Cardiac septum (tissue), 1 donor: ENCODE results near the gene DLG2. TPM values are rescaled to one million over a fixed set of nuclear protein-coding genes. Genes with fewer than 3 reads are reported as not detected.
"Not testable (repeated sequence)": the region's sequence is repeated elsewhere in the genome, so short reads cannot be mapped to it uniquely, and the experiment has no call there.

Experiments
- DNase-seq: peaks from one replicate; pipeline ENCODE4 v3.0.0-alpha.2; 2020; ENCODE audit warnings: low spot score
- intact Hi-C: fragments of 100-400 bp; cut with DNase I; formaldehyde crosslinking; loops from one replicate; pipeline ENCODE4 v1.14.0; 2022
- total RNA-seq: library from RNA; stranded (reverse); fragmentation: NEBNext Ultra II Directional; extraction: Animal tissue kit (Norgen Biotek cat#: 25700); gene quantifications from one replicate; pipeline ENCODE4 v1.2.1, GENCODE V29; 2021
- donor health status: DM: no; HTN: no; CAD: no.

The DLG2 gene
- total RNA-seq, 1 donor from 2014 or later, result 9.9 TPM

GRCh38 chr11:85180528-85180927, 446.6 kb downstream of the DLG2 start:
- DNase-seq, result no peak
- intact Hi-C loops, result no loop called here

- no peak for DNase-seq
- intact Hi-C loops, result no loop called here
Measured at GRCh38 chr11:85171648-85172257, 455.4 kb downstream of the DLG2 start.

GRCh38 chr11:85170184-85170583, 457.0 kb downstream of the DLG2 start:
- intact Hi-C loops, result no loop called here
- no peak for DNase-seq

GRCh38 chr11:85167471-85167870, 459.7 kb downstream of the DLG2 start:
- intact Hi-C loops, result no loop called here
- DNase-seq, result no peak

- DNase-seq, result no peak
- intact Hi-C loops, result no loop called here
Measured at GRCh38 chr11:85167038-85167437, 460.1 kb downstream of the DLG2 start.

- intact Hi-C loops, result no loop called here
- no peak for DNase-seq
Measured at GRCh38 chr11:85165819-85166218, 461.3 kb downstream of the DLG2 start.

GRCh38 chr11:85164743-85165142, 462.4 kb downstream of the DLG2 start:
- intact Hi-C loops, result no loop called here
- DNase-seq, result no peak

GRCh38 chr11:85154294-85154693, 472.9 kb downstream of the DLG2 start:
- no peak for DNase-seq
- intact Hi-C loops, result no loop called here

GRCh38 chr11:85137597-85137996, 489.5 kb downstream of the DLG2 start:
- no peak for DNase-seq
- intact Hi-C loops, result no loop called here

- no peak for DNase-seq
- intact Hi-C loops, result no loop called here
Measured at GRCh38 chr11:85133636-85134035, 493.5 kb downstream of the DLG2 start.

GRCh38 chr11:85132851-85133585, 494.1 kb downstream of the DLG2 start:
- DNase-seq, result no peak
- intact Hi-C loops, result no loop called here

- no peak for DNase-seq
- intact Hi-C loops, result no loop called here
Measured at GRCh38 chr11:85127349-85127748, 499.8 kb downstream of the DLG2 start.

GRCh38 chr11:85123752-85124231, 503.4 kb downstream of the DLG2 start:
- intact Hi-C loops, result no loop called here
- DNase-seq, result no peak

GRCh38 chr11:85118151-85118550, 509.0 kb downstream of the DLG2 start:
- DNase-seq, result no peak
- intact Hi-C loops, result no loop called here

GRCh38 chr11:85115798-85116197, 511.3 kb downstream of the DLG2 start:
- DNase-seq, result no peak
- intact Hi-C loops, result no loop called here

- intact Hi-C loops, result no loop called here
- no peak for DNase-seq
Measured at GRCh38 chr11:85114786-85115185, 512.4 kb downstream of the DLG2 start.

GRCh38 chr11:85110246-85110645, 516.9 kb downstream of the DLG2 start:
- intact Hi-C loops, result not testable (repeated sequence)

GRCh38 chr11:85109141-85109540, 518.0 kb downstream of the DLG2 start:
- DNase-seq, result no peak
- intact Hi-C loops, result no loop called here

More at GRCh38 chr11:85110246-85110645, 516.9 kb downstream of the DLG2 start:
- DNase-seq, result not testable (repeated sequence)

- no peak for DNase-seq
- intact Hi-C loops, result no loop called here
Measured at GRCh38 chr11:85105868-85106267, 521.3 kb downstream of the DLG2 start.

- DNase-seq, result no peak
- intact Hi-C loops, result no loop called here
Measured at GRCh38 chr11:85099522-85099921, 527.6 kb downstream of the DLG2 start.

GRCh38 chr11:85098996-85099395, 528.1 kb downstream of the DLG2 start:
- intact Hi-C loops, result no loop called here

More at GRCh38 chr11:85098996-85099395, 528.1 kb downstream of the DLG2 start:
- no peak for DNase-seq
